Measurements from ENCODE around the gene RALGPS1. TPM values are rescaled to one million over a fixed set of nuclear protein-coding genes. Genes with fewer than 3 reads are reported as not detected.
A peak's percentile ranks its signal among the peaks of the same experiment; 100 is the strongest.

RALGPS1 gene
- total RNA-seq, 2 donors from 2014 or later: 15.3 to 79.4 TPM

DNA sequence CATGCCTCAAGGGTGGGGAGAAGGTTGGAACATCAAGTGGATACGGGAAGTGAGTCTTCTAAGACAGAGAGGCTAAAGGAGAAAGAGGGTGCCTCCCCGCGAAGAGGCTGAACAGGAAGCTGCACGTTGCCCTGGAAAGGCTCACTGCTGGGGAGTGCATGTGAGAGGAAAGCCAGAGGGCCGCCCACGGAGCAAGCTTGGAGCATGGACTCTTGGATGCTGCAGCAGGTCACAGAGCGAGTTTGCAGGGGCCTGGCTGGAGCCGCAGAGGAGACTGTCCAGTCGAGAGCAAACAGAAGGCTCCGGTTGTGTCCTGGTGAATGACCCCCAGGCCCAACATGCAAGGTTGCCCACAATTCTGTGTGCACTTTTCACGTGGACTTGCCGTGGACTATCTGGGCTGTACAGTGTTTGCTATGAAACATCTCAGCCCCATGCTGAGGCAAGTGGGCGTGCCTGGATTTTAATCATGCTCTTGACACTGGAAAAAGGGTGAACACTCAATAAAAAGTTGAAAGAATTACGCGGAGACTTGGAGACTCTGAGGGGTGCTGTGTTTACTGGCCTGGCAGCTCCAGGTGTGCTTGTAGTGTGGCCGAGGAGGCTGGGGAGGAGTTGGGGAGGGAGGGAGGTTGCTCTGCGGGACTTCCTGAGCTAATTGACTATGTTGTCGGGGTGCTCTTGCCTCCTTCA lies 295.5 kb downstream of the RALGPS1 start:
- DNase-seq (peak in 1 of 4 donors; percentile 9), ATAC-seq (no peak)
- Histone ChIP-seq H3K27ac (no peak overlapping the region), H3K9me3 (no peaks in the 10 kb centered on the region), H3K36me3 (replicated peaks in 1 of 2; ENCODE audit: insufficient read depth in 1 of 2, low read depth in 2 of 2) (no peaks in the 10 kb centered on the region), H3K4me3 (no peak overlapping the region), H3K4me1 (no peaks in the 10 kb centered on the region), H3K27me3 (no peaks in the 10 kb centered on the region)
- intact Hi-C loops (cut with DNase I): loop anchor here (5.0 kb wide), 1 partner anchor 142 kb away; no protein-coding TSS in a partner anchor
- TF ChIP-seq, protein P1, sequence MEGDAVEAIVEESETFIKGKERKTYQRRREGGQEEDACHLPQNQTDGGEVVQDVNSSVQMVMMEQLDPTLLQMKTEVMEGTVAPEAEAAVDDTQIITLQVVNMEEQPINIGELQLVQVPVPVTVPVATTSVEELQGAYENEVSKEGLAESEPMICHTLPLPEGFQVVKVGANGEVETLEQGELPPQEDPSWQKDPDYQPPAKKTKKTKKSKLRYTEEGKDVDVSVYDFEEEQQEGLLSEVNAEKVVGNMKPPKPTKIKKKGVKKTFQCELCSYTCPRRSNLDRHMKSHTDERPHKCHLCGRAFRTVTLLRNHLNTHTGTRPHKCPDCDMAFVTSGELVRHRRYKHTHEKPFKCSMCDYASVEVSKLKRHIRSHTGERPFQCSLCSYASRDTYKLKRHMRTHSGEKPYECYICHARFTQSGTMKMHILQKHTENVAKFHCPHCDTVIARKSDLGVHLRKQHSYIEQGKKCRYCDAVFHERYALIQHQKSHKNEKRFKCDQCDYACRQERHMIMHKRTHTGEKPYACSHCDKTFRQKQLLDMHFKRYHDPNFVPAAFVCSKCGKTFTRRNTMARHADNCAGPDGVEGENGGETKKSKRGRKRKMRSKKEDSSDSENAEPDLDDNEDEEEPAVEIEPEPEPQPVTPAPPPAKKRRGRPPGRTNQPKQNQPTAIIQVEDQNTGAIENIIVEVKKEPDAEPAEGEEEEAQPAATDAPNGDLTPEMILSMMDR (IDR thresholded peaks at IDR 0.05): no peak
- no peak for TF ChIP-seq POLR2A (IDR thresholded peaks at IDR 0.05)
- 72 to 78% methylated on average over 14 to 18 of the region's 18 CpGs for WGBS, 2 donors

DNA sequence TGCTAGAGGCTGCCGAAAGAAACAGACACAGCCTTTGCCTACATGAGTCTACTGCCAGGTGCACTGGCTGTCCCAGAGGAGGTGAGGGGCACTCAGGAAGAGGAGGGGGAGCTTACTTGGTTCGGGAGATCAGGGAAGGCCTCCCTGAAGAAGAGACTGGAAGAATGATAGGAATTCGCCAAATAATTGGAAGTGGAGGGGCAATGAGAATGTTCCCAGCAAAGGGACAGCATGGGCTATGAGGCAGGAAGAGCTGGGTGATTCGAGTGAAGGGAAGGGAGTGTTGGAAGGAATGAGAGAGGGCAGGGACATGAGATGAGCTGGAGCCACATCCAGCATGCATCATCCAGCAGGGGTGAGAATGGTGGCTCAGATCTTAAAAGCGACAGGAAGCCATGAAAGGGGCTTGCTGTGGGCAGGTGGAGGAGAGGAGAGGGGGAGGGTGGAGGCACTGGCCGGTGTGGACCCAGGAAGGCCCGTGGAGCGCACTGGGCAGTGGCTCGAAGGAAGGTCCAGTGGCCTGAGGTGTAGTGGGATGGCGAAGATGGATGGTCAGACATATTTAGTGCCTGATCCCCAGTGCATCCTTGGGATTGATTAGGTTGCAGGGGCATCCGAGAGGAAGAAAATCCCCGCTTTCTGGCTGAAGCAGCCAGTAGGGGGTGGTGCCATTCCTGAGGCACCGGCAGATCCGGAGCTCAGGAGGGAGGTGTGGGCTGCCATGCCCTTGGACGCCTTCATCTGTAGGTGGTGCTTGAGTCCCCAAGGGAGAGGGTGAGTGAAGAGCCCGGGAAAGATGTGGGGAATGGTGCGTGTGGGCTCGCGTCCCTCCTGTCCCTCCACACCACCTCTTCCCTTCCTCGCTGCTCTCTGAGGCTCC lies 296.5 kb downstream of the RALGPS1 start:
- WGBS, 2 donors: 82 to 86% methylated on average over 17 to 20 of the region's 20 CpGs
- Histone ChIP-seq H3K9me3 (no peaks in the 10 kb centered on the region), H3K4me1 (no peaks in the 10 kb centered on the region), H3K4me3 (no peak overlapping the region), H3K27ac (no peak overlapping the region), H3K36me3 (replicated peaks in 1 of 2; ENCODE audit: insufficient read depth in 1 of 2, low read depth in 2 of 2) (no peaks in the 10 kb centered on the region), H3K27me3 (no peaks in the 10 kb centered on the region)
- TF ChIP-seq, protein P1 (IDR thresholded peaks at IDR 0.05): no peak
- TF ChIP-seq POLR2A (IDR thresholded peaks at IDR 0.05): no peak
- intact Hi-C loops (cut with DNase I): no loop called here
- DNase-seq: no peak
- no peak for ATAC-seq

- TF ChIP-seq POLR2A (IDR thresholded peaks at IDR 0.05): no peak
- TF ChIP-seq, protein P1 (IDR thresholded peaks at IDR 0.05): no peak
- no peak for DNase-seq
- H3K9me3 ChIP-seq: no peaks in the 10 kb centered on the region
- H3K27me3 ChIP-seq: no peaks in the 10 kb centered on the region
- no peak for ATAC-seq
- H3K27ac ChIP-seq: no peak overlapping the region
- intact Hi-C loops (cut with DNase I): no loop called here
- H3K4me1 ChIP-seq: no peaks in the 10 kb centered on the region
- 91% methylated on average over 4 to 11 of the region's 11 CpGs for WGBS, 2 donors
- no peak overlapping the region for H3K4me3 ChIP-seq
- H3K36me3 ChIP-seq (replicated peaks in 1 of 2; ENCODE audit: insufficient read depth in 1 of 2, low read depth in 2 of 2): no peaks in the 10 kb centered on the region
Observed at GRCh38 chr9:127211983-127212382, 297.4 kb downstream of the RALGPS1 start.

GRCh38 chr9:127212453-127212852 lies 297.9 kb downstream of the RALGPS1 start:
- TF ChIP-seq, protein P1 (IDR thresholded peaks at IDR 0.05): no peak
- TF ChIP-seq POLR2A (IDR thresholded peaks at IDR 0.05): no peak
- Histone ChIP-seq H3K27me3 (no peaks in the 10 kb centered on the region), H3K4me1 (no peaks in the 10 kb centered on the region), H3K27ac (no peak overlapping the region), H3K4me3 (no peak overlapping the region), H3K9me3 (no peaks in the 10 kb centered on the region), H3K36me3 (replicated peaks in 1 of 2; ENCODE audit: insufficient read depth in 1 of 2, low read depth in 2 of 2) (no peaks in the 10 kb centered on the region)
- DNase-seq: no peak
- WGBS, 2 donors: 75 to 84% methylated on average over 9 of the region's 9 CpGs
- no peak for ATAC-seq
- intact Hi-C loops (cut with DNase I): no loop called here
